IPS DF 4.7 (cell line): ENCODE data around the gene MUC21.

Experiments used
- DNase-seq: peaks from one replicate; pipeline ENCODE4 v3.0.0-alpha.2; 2013; ENCODE audit warnings: low spot score; ENCODE audit errors: extremely low read depth

The MUC21 gene

GRCh38 chr6:30983439-30983838 is at the start of gene MUC21:
Gene MUC21, plus strand, starts transcription at chr6:30983718. Its CDS starts 241 bp downstream, at chr6:30983959.
- DNase-seq: no peak

- no peak for DNase-seq
These were observed 48.5 kb upstream of the MUC21 start for GRCh38 chr6:30935018-30935417.

DNA sequence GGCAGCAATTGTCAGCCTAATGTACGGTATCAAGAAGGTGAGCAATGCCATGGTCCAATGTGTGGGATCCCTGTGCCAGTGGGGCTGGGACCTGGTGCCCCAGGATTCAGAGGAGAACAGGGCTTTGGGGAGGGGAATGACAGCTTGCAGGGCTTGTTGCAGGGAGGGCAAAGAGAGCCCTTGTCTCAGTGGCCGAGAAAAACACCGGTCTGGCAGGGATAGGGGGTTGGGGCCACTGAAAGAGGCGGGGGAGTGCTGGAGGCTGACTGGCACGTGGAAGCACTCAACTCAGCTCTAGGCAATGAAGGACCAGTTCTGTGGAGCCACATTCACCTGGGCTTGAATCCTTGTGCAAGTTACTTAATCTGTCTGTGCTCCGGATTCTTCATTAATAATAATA is 46.3 kb upstream of the MUC21 start:
- DNase-seq: no peak

GRCh38 chr6:30938730-30939129 is 44.8 kb upstream of the MUC21 start:
- DNase-seq: no peak

DNA sequence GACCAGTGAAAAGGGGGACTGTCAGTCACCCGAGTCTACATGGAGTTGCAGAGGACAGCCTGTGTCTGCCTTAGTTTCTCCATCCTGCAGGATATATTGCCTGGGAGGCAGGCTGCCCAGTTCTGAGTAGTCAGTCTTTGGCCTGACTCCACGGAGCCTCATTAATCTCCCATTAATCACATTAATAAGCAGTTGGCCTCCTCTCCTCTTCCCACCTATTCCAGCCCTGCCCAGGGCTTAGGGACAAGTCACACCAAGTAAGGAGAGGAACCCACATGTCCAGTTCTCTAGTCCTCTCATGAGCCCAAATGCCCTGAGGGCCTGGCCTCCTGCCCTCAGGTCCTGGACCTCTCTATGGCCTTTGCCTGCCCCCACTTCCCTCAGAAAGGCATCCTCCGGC is 44.0 kb upstream of the MUC21 start:
- DNase-seq: no peak

DNA sequence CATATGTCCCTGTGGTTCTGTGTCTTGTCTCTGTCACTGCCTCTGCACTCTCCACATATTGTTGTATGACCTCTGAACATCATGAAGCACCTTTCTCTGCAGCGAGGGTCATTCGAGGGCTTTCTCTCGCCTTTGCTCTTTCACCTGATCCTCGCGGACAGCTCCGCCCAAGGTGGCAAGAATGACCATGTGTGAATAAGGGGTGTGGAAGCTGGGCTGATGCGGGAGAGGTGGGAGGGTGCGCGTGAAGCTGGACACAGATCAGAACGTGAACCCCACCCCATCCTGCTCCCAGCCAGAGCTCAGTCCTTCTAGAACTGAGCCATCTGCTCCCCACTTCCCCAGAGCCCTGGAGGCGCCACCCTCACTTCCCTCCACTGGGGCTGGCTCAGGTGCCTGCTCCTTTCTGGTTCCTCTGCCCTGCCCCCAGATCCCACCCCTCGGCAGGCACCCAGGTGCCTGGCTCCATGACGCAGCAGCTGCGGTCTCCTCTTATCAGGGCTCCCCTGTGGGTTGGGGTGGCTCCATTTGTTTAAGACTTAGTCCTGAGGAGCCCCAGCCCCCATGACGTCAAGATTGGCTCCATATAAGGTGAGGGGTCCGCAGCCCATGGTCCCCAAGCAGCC is 43.0 kb upstream of the MUC21 start, which contains the start of gene MUCL3:
TSS of gene MUCL3 (plus strand) at position 613 of the 626 bp plus-strand sequence. CDS start 27 bp downstream, outside the sequence.
- DNase-seq: no peak

- peak; percentile 91 for DNase-seq
These were observed 41.0 kb upstream of the MUC21 start for GRCh38 chr6:30942338-30943060.

DNA sequence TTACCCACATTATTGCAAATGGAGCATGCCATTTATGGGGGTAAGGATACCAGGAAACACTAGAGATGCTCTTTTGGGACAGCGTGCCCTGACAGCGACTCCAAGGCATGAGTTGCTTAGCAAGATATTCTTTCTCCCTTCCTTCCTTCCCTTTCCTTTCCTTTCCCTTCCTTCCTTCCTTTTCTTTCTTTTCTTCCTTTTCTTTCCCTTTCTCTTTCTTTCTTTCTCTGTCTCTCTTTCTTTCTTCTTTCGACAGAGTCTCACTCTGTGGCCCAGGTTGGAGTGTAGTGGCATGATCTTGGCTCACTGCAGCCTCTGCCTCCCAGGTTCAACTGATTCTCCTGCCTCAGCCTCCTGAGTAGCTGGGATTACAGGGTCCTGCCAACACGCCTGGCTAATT is 39.5 kb upstream of the MUC21 start:
- no peak for DNase-seq

DNA sequence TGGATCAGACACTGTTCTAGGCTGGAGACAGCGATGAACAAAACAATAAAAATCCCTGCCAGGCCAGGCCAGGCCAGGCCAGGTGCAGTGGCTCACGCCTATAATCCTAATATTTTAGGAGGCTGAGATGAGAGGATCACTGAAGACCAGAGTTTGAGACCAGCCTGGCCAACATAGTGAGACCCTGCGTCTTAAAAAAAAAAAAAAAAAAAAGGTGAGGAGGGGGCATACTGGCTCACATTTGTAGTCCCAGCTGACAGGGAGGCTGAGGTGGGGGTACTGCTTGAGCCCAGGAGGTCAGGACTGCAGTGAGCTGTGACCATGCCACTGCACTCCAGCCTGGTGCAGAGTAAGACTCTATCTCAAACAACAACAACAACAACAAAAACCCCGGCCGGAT is 38.2 kb upstream of the MUC21 start:
- DNase-seq: no peak

DNA sequence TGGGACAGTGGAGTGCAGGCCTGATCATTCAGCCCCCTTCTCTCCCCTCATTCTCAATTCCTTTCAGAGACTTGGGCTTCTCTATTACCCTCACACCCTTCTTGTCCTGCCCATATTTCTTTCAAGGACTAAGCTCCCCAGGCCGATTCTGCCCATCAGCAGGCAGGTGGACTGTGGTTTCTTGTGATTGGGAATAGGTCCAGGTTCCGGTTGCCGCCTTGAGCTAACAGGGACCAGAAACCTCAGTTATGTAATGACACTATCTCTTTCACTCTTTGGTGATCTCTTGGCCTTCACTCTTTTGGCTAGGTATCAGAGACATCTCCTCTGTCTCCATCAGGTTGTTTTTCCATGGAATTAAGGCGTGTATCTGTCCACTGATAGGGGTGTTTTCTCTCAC is 36.3 kb upstream of the MUC21 start:
- no peak for DNase-seq

DNA sequence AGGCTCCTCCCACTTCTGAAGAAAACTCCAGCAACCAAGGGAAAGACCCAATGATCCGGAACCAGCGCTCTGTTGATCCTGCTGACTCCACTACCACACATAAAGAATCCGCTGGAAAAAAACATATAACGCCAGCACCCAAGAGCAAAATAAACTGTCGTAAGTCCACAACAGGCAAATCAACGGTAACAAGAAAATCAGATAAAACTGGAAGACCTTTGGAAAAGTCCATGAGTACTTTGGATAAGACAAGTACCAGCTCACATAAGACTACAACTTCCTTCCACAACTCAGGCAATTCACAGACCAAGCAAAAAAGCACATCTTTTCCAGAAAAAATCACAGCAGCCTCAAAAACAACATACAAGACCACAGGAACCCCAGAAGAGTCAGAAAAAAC is 34.7 kb upstream of the MUC21 start:
- DNase-seq: no peak

GRCh38 chr6:30951907-30952469 is 31.5 kb upstream of the MUC21 start:
- DNase-seq: no peak

DNA sequence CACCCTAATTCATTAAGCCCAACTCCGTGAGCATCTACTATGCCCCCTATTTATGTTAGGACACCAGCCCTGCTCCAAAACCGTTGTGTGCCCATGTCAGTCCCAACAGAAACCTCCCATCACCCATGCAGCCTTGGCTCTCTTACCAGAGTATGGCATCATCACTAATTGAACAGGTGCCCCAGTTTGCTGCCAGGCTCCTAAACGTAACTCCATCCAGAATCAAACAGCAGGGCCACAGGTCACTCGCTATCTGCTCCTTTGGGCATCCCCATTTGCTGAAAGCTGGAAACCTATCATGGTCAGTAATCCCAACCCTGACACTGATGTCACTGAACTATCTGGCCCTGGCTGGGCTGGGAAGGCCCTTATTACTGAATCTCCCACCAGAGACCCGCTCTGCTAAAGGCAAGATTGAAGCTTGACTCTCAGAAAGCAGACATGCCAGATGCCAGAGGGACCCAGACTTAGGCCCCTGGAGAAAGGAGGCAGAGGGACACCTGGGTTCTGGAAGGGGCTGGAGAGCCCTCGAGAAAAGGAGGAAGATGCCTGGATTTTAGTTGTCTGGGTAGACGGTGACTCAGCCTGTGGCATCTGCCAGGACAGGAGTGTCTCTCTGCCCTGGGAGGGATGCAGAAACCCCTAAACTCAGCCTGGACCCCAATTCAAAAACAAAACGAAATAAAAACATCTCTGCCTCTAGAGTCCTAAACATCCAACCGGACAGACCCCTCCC is 28.7 kb upstream of the MUC21 start:
- no peak for DNase-seq

DNA sequence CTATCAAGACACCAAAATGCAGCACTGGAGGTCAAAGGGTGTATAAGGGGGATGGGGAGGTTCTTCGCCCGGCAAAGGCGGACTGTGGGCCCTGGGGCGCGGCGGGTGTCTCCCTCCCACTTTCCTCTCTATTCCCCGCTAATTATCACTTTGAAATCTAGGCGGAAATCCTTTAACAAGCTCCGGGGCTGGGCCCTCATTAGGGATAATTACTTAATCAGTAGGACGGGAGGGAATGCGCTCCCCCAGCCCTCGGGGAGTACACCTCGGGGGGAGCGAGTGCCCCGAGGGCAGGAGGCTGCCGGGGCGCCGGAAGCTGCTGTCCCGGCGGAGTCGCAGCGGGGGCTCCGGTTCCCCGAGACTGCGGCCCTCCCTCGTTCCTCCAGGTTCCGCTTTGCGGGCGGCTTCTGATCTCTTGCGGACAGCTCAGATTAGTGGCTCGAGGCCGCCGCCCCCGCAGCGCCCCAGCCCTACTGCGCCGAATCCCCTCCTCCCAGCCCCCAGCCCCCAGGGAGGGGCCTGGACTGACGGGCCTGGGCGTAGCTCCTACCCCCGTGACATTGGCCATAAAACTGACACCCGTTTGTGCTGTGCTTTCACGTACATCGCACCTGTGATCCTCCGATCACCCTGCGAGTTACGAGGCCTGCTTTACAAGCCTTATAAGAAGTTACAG is 28.0 kb upstream of the MUC21 start:
- DNase-seq: no peak

DNA sequence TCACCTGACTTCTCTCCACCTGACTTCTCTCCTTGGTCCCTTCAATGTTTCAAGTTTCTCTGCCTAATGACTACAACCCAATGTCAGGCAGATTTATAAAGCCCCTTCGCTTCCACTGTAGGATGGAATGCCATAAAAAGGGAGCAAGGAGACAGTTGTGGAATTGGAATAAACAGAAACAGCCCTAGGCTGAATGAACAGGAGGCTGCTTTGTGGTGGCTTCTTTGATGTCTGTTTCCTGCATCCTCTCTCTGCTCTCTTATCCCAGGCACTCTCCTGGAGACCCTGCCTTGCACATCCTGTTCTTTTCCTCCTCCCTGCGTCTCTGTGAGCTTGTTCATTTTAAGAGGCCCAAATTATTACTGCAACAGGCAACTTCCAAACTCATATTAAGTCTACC is 25.8 kb upstream of the MUC21 start:
- DNase-seq: no peak

DNA sequence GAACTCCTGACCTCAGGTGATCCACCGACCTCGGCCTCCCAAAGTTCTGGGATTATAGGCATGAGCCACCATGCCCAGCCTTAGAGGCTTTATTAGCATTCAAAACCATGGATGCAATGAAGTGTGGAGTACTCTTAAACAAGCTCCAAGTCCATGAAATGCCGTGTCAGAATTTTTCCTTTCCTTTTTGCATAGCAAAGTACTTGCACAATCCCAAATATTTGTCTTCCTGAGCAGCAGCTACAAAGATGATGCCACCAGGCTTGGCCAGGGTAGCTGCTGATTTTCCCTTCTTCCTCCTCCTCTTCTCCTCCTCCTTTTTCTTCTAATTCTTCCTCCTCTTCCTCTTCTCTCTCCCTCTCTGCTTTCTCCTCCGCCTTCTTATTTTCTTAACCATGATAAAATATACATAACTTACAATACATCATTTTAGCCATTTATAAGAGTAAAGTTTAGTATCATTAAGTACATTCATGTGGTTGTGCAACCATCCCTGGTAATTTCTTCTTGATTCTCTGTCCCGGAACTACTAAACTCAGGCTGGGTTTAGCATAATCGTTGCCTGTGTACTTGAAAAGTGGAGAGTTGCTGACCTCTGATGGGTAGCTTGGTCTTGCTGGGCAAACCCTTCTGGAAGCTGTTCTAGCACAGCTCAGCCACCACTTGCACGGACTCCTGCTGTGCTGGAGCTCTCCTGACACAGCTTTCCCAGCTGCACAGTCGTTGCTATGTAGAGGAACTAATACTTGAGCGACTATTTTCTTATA is 22.4 kb upstream of the MUC21 start:
- no peak for DNase-seq

GRCh38 chr6:30962716-30963115 is 20.8 kb upstream of the MUC21 start:
- no peak for DNase-seq

DNA sequence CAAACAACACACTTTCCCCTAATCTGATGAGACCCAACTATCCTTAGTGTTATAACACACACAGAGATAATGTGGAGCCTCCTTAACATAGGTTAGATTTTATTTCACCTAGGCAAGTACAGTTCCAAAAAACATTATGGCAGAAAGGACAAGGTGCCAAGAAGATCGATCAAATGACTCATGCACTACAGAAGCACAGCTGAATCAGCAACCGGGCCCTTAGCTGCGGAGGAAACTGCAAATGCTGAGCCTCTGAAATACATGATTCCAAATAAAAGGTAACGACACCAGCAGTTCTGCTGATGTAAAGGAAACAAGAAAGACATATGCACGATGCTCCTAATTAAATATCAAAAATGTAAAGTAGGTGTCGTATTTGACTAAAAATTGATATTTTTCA is 19.9 kb upstream of the MUC21 start:
- DNase-seq: no peak

DNA sequence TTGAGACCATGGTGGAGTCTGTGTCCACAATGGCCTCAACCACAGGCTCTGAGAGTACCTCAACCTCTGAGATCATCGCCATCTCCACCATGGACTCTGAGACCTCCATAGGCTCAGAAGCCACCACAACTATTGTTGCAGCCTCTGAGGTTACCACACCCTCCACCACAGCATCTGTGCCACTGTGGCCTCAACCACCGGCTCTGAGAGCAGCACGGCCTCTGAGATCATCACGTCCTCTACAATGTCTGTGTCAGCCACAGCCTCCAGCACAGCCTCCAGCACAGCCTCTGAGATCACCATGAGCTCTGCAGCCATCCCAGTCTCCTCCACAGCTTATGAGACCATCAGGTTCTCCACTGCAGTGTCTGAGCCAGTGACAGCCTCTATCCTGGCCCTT is 19.4 kb upstream of the MUC21 start:
- DNase-seq: no peak

DNA sequence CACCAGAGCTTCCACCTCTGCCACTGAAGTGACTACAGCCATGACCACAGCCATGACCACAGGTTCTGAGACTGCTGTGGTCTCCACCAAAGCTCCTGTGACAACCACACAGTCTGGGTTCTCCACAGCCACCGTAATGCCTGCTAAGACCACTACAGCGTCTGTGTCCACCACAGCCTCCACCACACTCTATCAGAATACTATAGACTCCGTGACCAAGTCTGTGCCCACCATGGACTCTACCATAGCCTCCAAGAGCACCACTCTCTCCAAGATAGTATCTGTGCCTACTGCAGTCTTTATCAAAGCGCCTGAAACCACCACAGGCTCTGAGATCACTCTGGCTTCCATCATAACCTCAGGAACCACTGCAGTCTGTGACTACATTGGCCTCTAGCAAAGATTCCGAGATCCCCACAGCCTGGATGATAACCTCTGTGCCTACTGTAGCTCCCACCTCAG is 18.3 kb upstream of the MUC21 start:
- DNase-seq: no peak

- no peak for DNase-seq
These were observed 17.4 kb upstream of the MUC21 start for GRCh38 chr6:30966154-30966553.
